Stomach smooth muscle (tissue), 2 donors: ENCODE measurements around the gene CRISP2.
"Not testable (repeated sequence)": the region's sequence is repeated elsewhere in the genome, so short reads cannot be mapped to it uniquely, and the experiment has no call there.

Source experiments
- H3K27ac ChIP-seq: one replicate; pipeline ENCODE4 v1.7.0; 2013; ENCODE audit warnings: mild to moderate bottlenecking, low read length, inconsistent platforms
- H3K27me3 ChIP-seq, 2 donors: one replicate each; pipeline ENCODE4 v1.7.0; 2013; ENCODE audit warnings: low read length in 2 of 2; ENCODE audit not compliant: insufficient read depth in 2 of 2, control insufficient read depth in 1 of 2
- H3K36me3 ChIP-seq, 2 donors: one replicate each; pipeline ENCODE4 v1.7.0; 2013; ENCODE audit warnings: low read length in 2 of 2; ENCODE audit not compliant: control insufficient read depth in 2 of 2, insufficient read depth in 2 of 2
- H3K4me1 ChIP-seq: one replicate; pipeline ENCODE4 v1.7.0; 2013; ENCODE audit warnings: low read length; ENCODE audit not compliant: control insufficient read depth, insufficient read depth
- H3K4me3 ChIP-seq, 2 donors: one replicate each; pipeline ENCODE4 v1.7.0; 2013; ENCODE audit warnings: low read length in 2 of 2
- H3K9ac ChIP-seq, 2 donors: one replicate each; pipeline ENCODE4 v1.7.0; 2013; ENCODE audit warnings: low read length in 2 of 2, mild to moderate bottlenecking in 1 of 2
- H3K9me3 ChIP-seq, 2 donors: one replicate each; pipeline ENCODE4 v1.7.0; 2013; ENCODE audit warnings: low read length in 2 of 2; ENCODE audit not compliant: control insufficient read depth in 2 of 2
- donor health status: healthy.
- donor health status: Pancreatic carcinoma.

CRISP2 gene

GRCh38 chr6:49698478-49698877, 14.9 kb downstream of the CRISP2 start:
- Histone ChIP-seq H3K4me1 (no peaks in the 10 kb centered on the region), H3K4me3 (no peak overlapping the region), H3K9ac (no peak overlapping the region), H3K9me3 (peaks cover 0 to 7% of the 10 kb centered on the region in 2 donors), H3K27ac (no peak overlapping the region), H3K27me3 (no peaks in the 10 kb centered on the region), H3K36me3 (no peaks in the 10 kb centered on the region)

GRCh38 chr6:49693512-49693911, 19.8 kb downstream of the CRISP2 start:
- H3K27ac ChIP-seq, result no peak overlapping the region
- H3K4me1 ChIP-seq, result no peaks in the 10 kb centered on the region
- no peaks in the 10 kb centered on the region for H3K36me3 ChIP-seq
- no peak overlapping the region for H3K9ac ChIP-seq
- H3K27me3 ChIP-seq, result no peaks in the 10 kb centered on the region
- H3K9me3 ChIP-seq, result peaks cover 0 to 7% of the 10 kb centered on the region in 2 donors
- no peak overlapping the region for H3K4me3 ChIP-seq

GRCh38 chr6:49692534-49692933, 20.8 kb downstream of the CRISP2 start:
- H3K27ac ChIP-seq, result no peak overlapping the region
- no peak overlapping the region for H3K4me3 ChIP-seq
- H3K27me3 ChIP-seq, result no peaks in the 10 kb centered on the region
- H3K9me3 ChIP-seq, result peaks cover 0 to 7% of the 10 kb centered on the region in 2 donors
- no peaks in the 10 kb centered on the region for H3K36me3 ChIP-seq
- no peak overlapping the region for H3K9ac ChIP-seq
- no peaks in the 10 kb centered on the region for H3K4me1 ChIP-seq

GRCh38 chr6:49676671-49677281, 36.6 kb downstream of the CRISP2 start:
- Histone ChIP-seq H3K27me3 (no peaks in the 10 kb centered on the region), H3K27ac (no peak overlapping the region), H3K4me3 (no peak overlapping the region), H3K9me3 (no peaks in the 10 kb centered on the region), H3K36me3 (no peaks in the 10 kb centered on the region), H3K4me1 (no peaks in the 10 kb centered on the region), H3K9ac (no peak overlapping the region)

GRCh38 chr6:49675816-49676215, 37.5 kb downstream of the CRISP2 start:
- Histone ChIP-seq H3K4me3 (no peak overlapping the region), H3K36me3 (no peaks in the 10 kb centered on the region)

GRCh38 chr6:49668083-49668511, 45.2 kb downstream of the CRISP2 start:
- no peak overlapping the region for H3K4me3 ChIP-seq
- H3K9me3 ChIP-seq, result no peaks in the 10 kb centered on the region
- no peak overlapping the region for H3K27ac ChIP-seq
- no peak overlapping the region for H3K9ac ChIP-seq
- H3K27me3 ChIP-seq, result no peaks in the 10 kb centered on the region
- no peaks in the 10 kb centered on the region for H3K36me3 ChIP-seq
- no peaks in the 10 kb centered on the region for H3K4me1 ChIP-seq

More at GRCh38 chr6:49675816-49676215, 37.5 kb downstream of the CRISP2 start:
- Histone ChIP-seq H3K27ac (no peak overlapping the region), H3K9ac (no peak overlapping the region), H3K9me3 (no peaks in the 10 kb centered on the region), H3K27me3 (no peaks in the 10 kb centered on the region), H3K4me1 (no peaks in the 10 kb centered on the region)

- Histone ChIP-seq H3K36me3 (no peaks in the 10 kb centered on the region), H3K4me3 (no peak overlapping the region), H3K27ac (no peak overlapping the region), H3K4me1 (no peaks in the 10 kb centered on the region), H3K27me3 (no peaks in the 10 kb centered on the region), H3K9ac (no peak overlapping the region), H3K9me3 (no peaks in the 10 kb centered on the region)
These were observed 46.2 kb downstream of the CRISP2 start for GRCh38 chr6:49666930-49667757.

- H3K9ac ChIP-seq, result no peak overlapping the region
- no peaks in the 10 kb centered on the region for H3K27me3 ChIP-seq
These were observed 46.9 kb downstream of the CRISP2 start for GRCh38 chr6:49666480-49666879.

GRCh38 chr6:49664817-49665216, 48.5 kb downstream of the CRISP2 start:
- Histone ChIP-seq H3K36me3 (no peaks in the 10 kb centered on the region), H3K9ac (no peak overlapping the region), H3K27me3 (no peaks in the 10 kb centered on the region), H3K4me3 (no peak overlapping the region), H3K27ac (no peak overlapping the region), H3K4me1 (no peaks in the 10 kb centered on the region), H3K9me3 (no peaks in the 10 kb centered on the region)

More at GRCh38 chr6:49666480-49666879, 46.9 kb downstream of the CRISP2 start:
- Histone ChIP-seq H3K4me3 (no peak overlapping the region), H3K36me3 (no peaks in the 10 kb centered on the region), H3K27ac (no peak overlapping the region), H3K4me1 (no peaks in the 10 kb centered on the region), H3K9me3 (no peaks in the 10 kb centered on the region)

- not testable (repeated sequence) for H3K27me3 ChIP-seq, H3K4me1 ChIP-seq, H3K27ac ChIP-seq, H3K9me3 ChIP-seq, H3K4me3 ChIP-seq, H3K36me3 ChIP-seq, H3K9ac ChIP-seq
These were observed 49.3 kb downstream of the CRISP2 start for GRCh38 chr6:49664054-49664453.

GRCh38 chr6:49662892-49663261, 50.5 kb downstream of the CRISP2 start:
- Histone ChIP-seq H3K9ac (no peak overlapping the region), H3K27me3 (no peaks in the 10 kb centered on the region), H3K27ac (no peak overlapping the region), H3K9me3 (no peaks in the 10 kb centered on the region), H3K4me1 (no peaks in the 10 kb centered on the region), H3K36me3 (no peaks in the 10 kb centered on the region), H3K4me3 (no peak overlapping the region)
